Panc1 (cell line): ENCODE data around the gene CNOT4.

Source experiments
- CTCF ChIP-seq: fragments of 450-650 bp; IDR thresholded peaks from 2 replicates; pipeline ENCODE4 v1.5.1; 2017; ENCODE audit warnings: mild to moderate bottlenecking
- POLR2AphosphoS5 ChIP-seq: IDR thresholded peaks from 2 replicates; pipeline ENCODE4 v1.6.1; 2012; ENCODE audit warnings: mild to moderate bottlenecking, low read depth, low read length, moderate library complexity
- REST ChIP-seq, 2 experiments: IDR thresholded peaks; 2 replicates each; pipeline ENCODE4 v1.6.1; 2011 to 2012; ENCODE audit warnings: low read depth in 2 of 2, control low read depth in 1 of 2, low read length in 1 of 2, mild to moderate bottlenecking in 1 of 2, moderate library complexity in 1 of 2; ENCODE audit not compliant: insufficient read depth in 1 of 2
- SIN3A ChIP-seq: IDR thresholded peaks from 2 replicates; pipeline ENCODE4 v1.6.1; 2012; ENCODE audit warnings: low read depth, mild to moderate bottlenecking, low read length, moderate library complexity, borderline replicate concordance; ENCODE audit not compliant: insufficient read depth

- TF ChIP-seq CTCF = no peak
- TF ChIP-seq REST (IDR thresholded peaks at IDR 0.05; ENCODE audit: insufficient read depth in 1 of 2, low read depth in 2 of 2, low read length in 1 of 2) = no peak
- no peak for TF ChIP-seq SIN3A
- TF ChIP-seq POLR2AphosphoS5 = no peak
Observed at GRCh38 chr7:135407884-135408283, 102.0 kb downstream of the CNOT4 start.
